MM.1S (cell line): ENCODE results near the gene ARHGEF40.

Experiments
- DNase-seq: peaks from one replicate; pipeline ENCODE4 v3.0.0-alpha.2; 2015
- H2AFZ ChIP-seq: fragments of 300-600 bp; sonication (generic); 2 replicates; pipeline ENCODE4 v1.6.0; 2016; ENCODE audit warnings: antibody characterized with exemption, low read length
- H3F3A ChIP-seq: fragments of 300-600 bp; sonication (generic); 2 replicates; pipeline ENCODE4 v1.6.1; 2016; ENCODE audit warnings: mild to moderate bottlenecking, antibody characterized with exemption, low read length, moderate library complexity, mixed read lengths; ENCODE audit not compliant: insufficient read depth
- H3K27ac ChIP-seq: fragments of 300-600 bp; sonication (generic); 2 replicates; pipeline ENCODE4 v1.5.1; 2016; ENCODE audit warnings: mild to moderate bottlenecking, low read length
- H3K27me3 ChIP-seq: fragments of 300-600 bp; sonication (generic); replicated peaks from 2 replicates; pipeline ENCODE4 v1.6.0; 2016; ENCODE audit warnings: low read length; ENCODE audit not compliant: insufficient read depth
- H3K36me3 ChIP-seq: fragments of 300-600 bp; sonication (generic); replicated peaks from 2 replicates; pipeline ENCODE4 v1.6.1; 2016; ENCODE audit warnings: mild to moderate bottlenecking, low read length, mixed read lengths; ENCODE audit not compliant: insufficient read depth
- H3K4me1 ChIP-seq: fragments of 300-600 bp; sonication (generic); 2 replicates; pipeline ENCODE4 v1.6.1; 2016; ENCODE audit warnings: low read length, mixed read lengths
- H3K4me2 ChIP-seq: fragments of 300-600 bp; sonication (generic); 2 replicates; pipeline ENCODE4 v1.6.0; 2016; ENCODE audit warnings: low read depth, low read length
- H3K4me3 ChIP-seq: fragments of 300-600 bp; sonication (generic); 2 replicates; pipeline ENCODE4 v1.5.1; 2016; ENCODE audit warnings: low read length, mixed read lengths
- H3K79me2 ChIP-seq: fragments of 300-600 bp; sonication (generic); 2 replicates; pipeline ENCODE4 v1.6.1; 2016; ENCODE audit warnings: mixed run types, low read length, mixed read lengths
- H3K9ac ChIP-seq: fragments of 300-600 bp; sonication (generic); 2 replicates; pipeline ENCODE4 v1.6.1; 2016; ENCODE audit warnings: low read length, mixed read lengths
- H3K9me2 ChIP-seq: fragments of 300-600 bp; sonication (generic); replicated peaks from 2 replicates; pipeline ENCODE4 v1.6.1; 2016; ENCODE audit warnings: mild to moderate bottlenecking, low read length, mixed read lengths; ENCODE audit not compliant: insufficient read depth
- H3K9me3 ChIP-seq: fragments of 300-600 bp; sonication (generic); replicated peaks from 2 replicates; pipeline ENCODE4 v1.6.1; 2016; ENCODE audit warnings: mild to moderate bottlenecking, low read length, mixed read lengths; ENCODE audit not compliant: insufficient read depth
- H4K20me1 ChIP-seq: fragments of 300-600 bp; sonication (generic); 2 replicates; pipeline ENCODE4 v1.6.1; 2016; ENCODE audit warnings: mild to moderate bottlenecking, low read length, moderate library complexity, mixed read lengths; ENCODE audit not compliant: insufficient read depth
- EZH2 ChIP-seq: fragments of 300-600 bp; sonication (generic); optimal IDR thresholded peaks from 2 replicates; pipeline ENCODE3; 2017; ENCODE audit warnings: low read depth, mild to moderate bottlenecking, antibody characterized with exemption, low read length, mixed read lengths
- EZH2phosphoT487 ChIP-seq: fragments of 300-600 bp; sonication (generic); IDR thresholded peaks from 2 replicates; pipeline ENCODE4 v1.6.1; 2018; ENCODE audit warnings: antibody characterized with exemption, low read length
- TF ChIP-seq, protein P1 (sequence below): fragments of 300-600 bp; sonication (generic); IDR thresholded peaks from 2 replicates; pipeline ENCODE4 v1.5.1; 2016; ENCODE audit warnings: antibody characterized with exemption, low read length, mixed read lengths

The ARHGEF40 gene

DNA sequence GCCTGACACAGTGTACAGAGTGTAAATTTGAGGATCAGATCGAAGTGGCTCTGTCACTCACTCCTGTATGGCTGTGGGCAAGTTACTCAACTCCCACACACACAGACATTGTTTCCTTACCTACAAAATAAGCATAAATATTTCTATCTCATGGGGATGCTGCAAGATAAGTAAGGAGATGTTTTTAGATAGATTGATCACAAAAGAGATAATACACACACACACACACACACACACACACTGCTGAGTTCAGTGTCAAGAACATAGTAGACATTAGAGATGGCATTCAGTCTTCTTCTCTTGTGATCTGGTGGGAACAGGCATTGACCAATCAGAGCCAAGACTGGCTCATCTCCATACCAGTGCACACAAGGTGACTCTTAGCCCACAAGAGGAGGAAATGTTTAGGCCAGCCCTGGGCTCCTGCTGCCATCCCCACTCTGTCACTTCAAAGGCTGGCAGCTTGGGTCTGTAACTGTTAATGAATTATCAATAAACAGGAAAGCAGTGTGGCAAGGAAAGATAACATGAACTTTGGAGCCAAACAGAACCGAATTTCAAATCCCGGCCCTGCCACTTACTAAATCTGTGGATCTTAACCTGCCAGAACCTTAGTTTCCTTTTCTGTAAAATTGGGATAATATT is 15.9 kb upstream of the ARHGEF40 start:
- no peak overlapping the region for H3K27ac ChIP-seq
- no peak for DNase-seq

DNA sequence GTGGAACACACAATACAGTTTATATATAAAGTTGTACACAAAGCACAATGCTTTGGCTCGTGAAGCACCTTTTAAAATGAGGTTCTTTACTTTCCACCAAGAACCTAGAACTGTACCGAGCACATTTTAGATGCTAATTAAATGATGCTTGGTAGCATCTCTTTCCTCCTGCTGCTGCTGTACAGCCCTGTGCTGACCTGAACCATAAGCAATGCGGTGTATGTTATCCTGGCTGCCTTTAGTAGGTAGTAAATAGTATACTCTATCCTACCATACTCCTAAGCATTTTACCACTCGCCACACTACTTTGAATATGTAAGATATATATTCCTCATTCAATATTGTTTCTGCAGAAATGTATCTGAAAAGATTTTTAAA is 15.3 kb upstream of the ARHGEF40 start:
- no peaks in the 10 kb centered on the region for H3K9me3 ChIP-seq
- TF ChIP-seq EZH2: no peak
- TF ChIP-seq EZH2phosphoT487: no peak
- TF ChIP-seq, protein P1, sequence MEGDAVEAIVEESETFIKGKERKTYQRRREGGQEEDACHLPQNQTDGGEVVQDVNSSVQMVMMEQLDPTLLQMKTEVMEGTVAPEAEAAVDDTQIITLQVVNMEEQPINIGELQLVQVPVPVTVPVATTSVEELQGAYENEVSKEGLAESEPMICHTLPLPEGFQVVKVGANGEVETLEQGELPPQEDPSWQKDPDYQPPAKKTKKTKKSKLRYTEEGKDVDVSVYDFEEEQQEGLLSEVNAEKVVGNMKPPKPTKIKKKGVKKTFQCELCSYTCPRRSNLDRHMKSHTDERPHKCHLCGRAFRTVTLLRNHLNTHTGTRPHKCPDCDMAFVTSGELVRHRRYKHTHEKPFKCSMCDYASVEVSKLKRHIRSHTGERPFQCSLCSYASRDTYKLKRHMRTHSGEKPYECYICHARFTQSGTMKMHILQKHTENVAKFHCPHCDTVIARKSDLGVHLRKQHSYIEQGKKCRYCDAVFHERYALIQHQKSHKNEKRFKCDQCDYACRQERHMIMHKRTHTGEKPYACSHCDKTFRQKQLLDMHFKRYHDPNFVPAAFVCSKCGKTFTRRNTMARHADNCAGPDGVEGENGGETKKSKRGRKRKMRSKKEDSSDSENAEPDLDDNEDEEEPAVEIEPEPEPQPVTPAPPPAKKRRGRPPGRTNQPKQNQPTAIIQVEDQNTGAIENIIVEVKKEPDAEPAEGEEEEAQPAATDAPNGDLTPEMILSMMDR: no peak
- H3K4me1 ChIP-seq: no peaks in the 10 kb centered on the region
- H3K9me2 ChIP-seq: no peaks in the 10 kb centered on the region
- no peaks in the 10 kb centered on the region for H3K79me2 ChIP-seq
- H4K20me1 ChIP-seq: no peaks in the 10 kb centered on the region
- H3K4me2 ChIP-seq: no peak overlapping the region
- no peaks in the 10 kb centered on the region for H3K36me3 ChIP-seq
- H3K27ac ChIP-seq: no peak overlapping the region
- H3K9ac ChIP-seq: no peak overlapping the region
- no peak overlapping the region for H3K4me3 ChIP-seq
- DNase-seq: no peak
- no peaks in the 10 kb centered on the region for H3K27me3 ChIP-seq
- H2AFZ ChIP-seq: no peak overlapping the region
- H3F3A ChIP-seq: no peaks in the 10 kb centered on the region

More for the DNA sequence above, 15.9 kb upstream of the ARHGEF40 start:
- Histone ChIP-seq H3K4me1 (no peaks in the 10 kb centered on the region), H3K9me3 (no peaks in the 10 kb centered on the region), H3K9ac (no peak overlapping the region), H2AFZ (no peak overlapping the region), H3K27me3 (no peaks in the 10 kb centered on the region), H3K4me3 (no peak overlapping the region), H3K9me2 (no peaks in the 10 kb centered on the region), H4K20me1 (no peaks in the 10 kb centered on the region), H3K79me2 (no peaks in the 10 kb centered on the region), H3K4me2 (no peak overlapping the region), H3F3A (no peaks in the 10 kb centered on the region), H3K36me3 (no peaks in the 10 kb centered on the region)
- no peak for TF ChIP-seq EZH2
- TF ChIP-seq, protein P1: no peak
- no peak for TF ChIP-seq EZH2phosphoT487

DNA sequence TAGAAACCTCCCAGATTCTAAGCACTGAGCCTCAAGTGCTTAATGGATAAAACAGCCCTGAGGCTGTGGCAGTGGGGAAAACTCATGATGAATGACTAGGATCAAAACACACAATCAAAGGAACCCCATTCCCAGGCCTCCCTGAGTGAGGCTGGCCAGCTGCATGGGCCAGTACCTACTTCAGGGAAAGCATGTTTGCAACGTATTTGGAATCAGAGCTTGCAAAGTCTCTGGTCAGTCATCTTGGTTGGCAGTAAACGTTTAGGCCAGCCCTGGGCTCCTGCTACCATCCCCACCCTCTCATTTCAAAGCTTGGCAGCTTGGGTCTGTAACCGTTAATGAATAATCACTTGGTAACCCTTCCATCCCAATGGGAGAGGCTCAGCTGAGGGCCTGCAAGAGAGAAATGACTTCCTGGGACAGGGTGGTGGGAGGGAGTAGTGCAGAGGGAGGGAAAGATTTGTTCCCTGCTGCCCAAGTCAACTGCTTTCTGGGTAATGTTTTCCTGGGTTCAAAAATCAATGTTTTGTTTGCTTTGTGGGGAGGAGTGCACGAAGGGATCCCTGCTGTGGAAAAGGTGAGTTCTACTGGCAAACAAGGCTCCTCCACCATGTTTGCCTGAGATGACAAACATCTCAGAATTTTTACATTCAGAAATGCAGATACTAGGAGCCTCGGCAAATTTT is 14.5 kb upstream of the ARHGEF40 start:
- Histone ChIP-seq H2AFZ (no peak overlapping the region), H3K27me3 (no peaks in the 10 kb centered on the region), H3K27ac (no peak overlapping the region), H3K4me3 (no peak overlapping the region), H4K20me1 (no peaks in the 10 kb centered on the region), H3K4me1 (no peaks in the 10 kb centered on the region), H3K9me2 (no peaks in the 10 kb centered on the region), H3K9ac (no peak overlapping the region), H3K4me2 (no peak overlapping the region), H3K79me2 (no peaks in the 10 kb centered on the region), H3K9me3 (no peaks in the 10 kb centered on the region), H3K36me3 (no peaks in the 10 kb centered on the region), H3F3A (no peaks in the 10 kb centered on the region)
- no peak for TF ChIP-seq EZH2
- TF ChIP-seq, protein P1: no peak
- TF ChIP-seq EZH2phosphoT487: no peak
- no peak for DNase-seq
